GM06990 (cell line): Measurements from ENCODE around the gene CALCOCO1.

Source experiments
- DNase-seq: peaks from one replicate; pipeline ENCODE4 v3.0.0-alpha.2; 2011; ENCODE audit not compliant: insufficient read length; ENCODE audit errors: extremely low read depth
- H3K27me3 ChIP-seq: replicated peaks from 2 replicates; pipeline ENCODE4 v1.6.0; 2011; ENCODE audit warnings: low read length; ENCODE audit not compliant: control insufficient read depth, insufficient read depth
- H3K36me3 ChIP-seq: 2 replicates; pipeline ENCODE4 v1.5.1; 2011; ENCODE audit warnings: low read length; ENCODE audit not compliant: control insufficient read depth, insufficient read depth
- H3K4me3 ChIP-seq: replicated peaks from 2 replicates; pipeline ENCODE4 v1.5.1; 2011; ENCODE audit warnings: low read depth, mild to moderate bottlenecking, control low read depth, low read length
- CTCF ChIP-seq: IDR thresholded peaks from 2 replicates; pipeline ENCODE4 v1.5.1; 2011; ENCODE audit warnings: low read length, control low read depth, mild to moderate bottlenecking, inconsistent platforms; ENCODE audit not compliant: insufficient read depth, poor library complexity, severe bottlenecking

Gene CALCOCO1

GRCh38 chr12:53728206-53728605, 954 bp upstream of the CALCOCO1 start:
- Histone ChIP-seq H3K4me3 (no peak overlapping the region; the same call in 1 of the 2 replicates), H3K36me3 (peaks cover 5% of the 10 kb centered on the region), H3K27me3 (no peaks in the 10 kb centered on the region)
- no peak for TF ChIP-seq CTCF
- no peak for DNase-seq

- Histone ChIP-seq H3K27me3 (no peaks in the 10 kb centered on the region), H3K4me3 (peak overlapping the region; percentile 74), H3K36me3 (peaks cover 5% of the 10 kb centered on the region)
- TF ChIP-seq CTCF = no peak
- no peak for DNase-seq
Observed at GRCh38 chr12:53726946-53727309, 324 bp downstream of the CALCOCO1 start.

GRCh38 chr12:53726341-53726740, 911 bp downstream of the CALCOCO1 start:
- H3K4me3 ChIP-seq = peak overlapping the region; percentile 74
- H3K27me3 ChIP-seq = no peaks in the 10 kb centered on the region
- DNase-seq = no peak
- peaks cover 6% of the 10 kb centered on the region for H3K36me3 ChIP-seq
- TF ChIP-seq CTCF = no peak

- no peak for TF ChIP-seq CTCF
- DNase-seq = no peak
- Histone ChIP-seq H3K27me3 (no peaks in the 10 kb centered on the region), H3K4me3 (no peak overlapping the region), H3K36me3 (peaks cover 8% of the 10 kb centered on the region)
Observed at GRCh38 chr12:53725824-53726223, 1.4 kb downstream of the CALCOCO1 start.

- Histone ChIP-seq H3K4me3 (no peak overlapping the region), H3K36me3 (peaks cover 10% of the 10 kb centered on the region), H3K27me3 (no peaks in the 10 kb centered on the region)
- no peak for DNase-seq
- TF ChIP-seq CTCF = no peak
Observed at GRCh38 chr12:53722450-53723041, 4.7 kb downstream of the CALCOCO1 start.

- Histone ChIP-seq H3K4me3 (no peak overlapping the region), H3K27me3 (no peaks in the 10 kb centered on the region), H3K36me3 (peaks cover 10% of the 10 kb centered on the region)
- DNase-seq = no peak
- TF ChIP-seq CTCF = no peak
Observed at GRCh38 chr12:53720946-53721345, 6.3 kb downstream of the CALCOCO1 start.
